Activated T-cell treated with anti-CD3 and anti-CD28 coated beads for 1 hour (primary cell): ENCODE results near the gene KIRREL3.

ENCODE experiments used
- DNase-seq: peaks from one replicate; pipeline ENCODE4 v3.0.0-alpha.2; 2020; ENCODE audit warnings: low read depth

Gene KIRREL3

GRCh38 chr11:126781942-126782341 is 218.6 kb downstream of the KIRREL3 start:
- no peak for DNase-seq

GRCh38 chr11:126776119-126776518 is 224.5 kb downstream of the KIRREL3 start:
- no peak for DNase-seq

GRCh38 chr11:126772267-126772666 is 228.3 kb downstream of the KIRREL3 start:
- no peak for DNase-seq

GRCh38 chr11:126768702-126769101 is 231.9 kb downstream of the KIRREL3 start:
- no peak for DNase-seq

- no peak for DNase-seq
Measured at GRCh38 chr11:126766440-126766839, 234.1 kb downstream of the KIRREL3 start.

GRCh38 chr11:126765196-126765595 is 235.4 kb downstream of the KIRREL3 start:
- DNase-seq = no peak

DNA sequence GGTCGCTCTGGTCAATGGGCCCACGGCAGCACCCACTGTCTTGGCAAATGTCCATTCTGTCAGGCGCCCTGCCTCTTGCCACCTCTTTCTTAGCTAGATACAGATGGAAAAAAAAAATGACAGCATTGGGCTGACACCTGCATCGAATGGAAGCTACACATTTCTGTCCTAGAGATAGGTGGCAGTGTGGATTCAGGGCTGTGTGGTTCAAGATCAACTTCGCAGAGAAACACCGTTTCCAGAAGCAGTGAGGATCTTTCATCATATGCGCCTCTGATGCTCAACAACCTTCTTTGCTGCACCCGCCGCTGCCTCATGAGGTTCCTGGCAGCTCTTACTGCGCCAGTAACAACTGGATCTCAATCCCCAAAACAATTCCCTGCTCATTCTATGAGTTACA is 236.3 kb downstream of the KIRREL3 start:
- DNase-seq = no peak

- DNase-seq = no peak
Measured at GRCh38 chr11:126756855-126757254, 243.7 kb downstream of the KIRREL3 start.

DNA sequence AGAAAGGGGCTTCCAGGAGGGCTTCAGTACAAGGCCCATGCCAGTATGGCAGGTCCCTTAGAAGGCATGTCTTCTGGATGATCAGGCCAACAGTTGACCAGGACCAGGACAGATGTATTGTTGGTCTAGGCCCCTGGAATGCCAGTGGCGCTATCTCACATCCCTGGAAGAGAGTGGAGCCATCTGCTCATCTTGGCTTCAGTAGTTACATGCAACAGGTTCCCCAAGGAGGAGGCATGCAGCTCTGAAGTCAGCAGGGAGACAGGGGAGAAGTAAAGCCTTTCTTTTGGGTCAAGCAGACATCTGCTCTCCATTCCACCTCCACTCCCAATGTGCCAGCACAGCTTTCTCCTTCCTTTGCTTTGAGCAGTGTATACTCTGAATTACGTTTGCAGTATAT is 244.1 kb downstream of the KIRREL3 start:
- no peak for DNase-seq

DNA sequence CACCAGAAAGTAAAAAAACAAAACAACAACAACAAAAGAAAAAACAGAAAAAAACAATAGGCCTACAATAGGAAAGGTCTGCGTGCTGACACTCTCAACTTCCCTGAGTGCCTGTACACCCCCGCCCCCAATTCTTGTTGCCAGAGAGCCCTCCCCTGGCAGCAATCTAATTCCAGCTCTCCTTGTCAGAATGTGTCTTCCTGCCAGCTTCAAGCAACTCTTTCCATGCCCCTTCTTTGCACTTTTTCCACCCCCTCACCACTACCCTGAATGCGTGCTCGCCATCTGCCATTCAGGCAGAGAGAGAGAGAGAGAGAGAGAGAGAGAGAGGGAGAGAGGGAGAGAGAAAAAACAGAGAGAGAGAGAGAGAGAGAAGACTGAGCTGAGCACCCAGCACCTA is 245.0 kb downstream of the KIRREL3 start:
- DNase-seq = no peak

DNA sequence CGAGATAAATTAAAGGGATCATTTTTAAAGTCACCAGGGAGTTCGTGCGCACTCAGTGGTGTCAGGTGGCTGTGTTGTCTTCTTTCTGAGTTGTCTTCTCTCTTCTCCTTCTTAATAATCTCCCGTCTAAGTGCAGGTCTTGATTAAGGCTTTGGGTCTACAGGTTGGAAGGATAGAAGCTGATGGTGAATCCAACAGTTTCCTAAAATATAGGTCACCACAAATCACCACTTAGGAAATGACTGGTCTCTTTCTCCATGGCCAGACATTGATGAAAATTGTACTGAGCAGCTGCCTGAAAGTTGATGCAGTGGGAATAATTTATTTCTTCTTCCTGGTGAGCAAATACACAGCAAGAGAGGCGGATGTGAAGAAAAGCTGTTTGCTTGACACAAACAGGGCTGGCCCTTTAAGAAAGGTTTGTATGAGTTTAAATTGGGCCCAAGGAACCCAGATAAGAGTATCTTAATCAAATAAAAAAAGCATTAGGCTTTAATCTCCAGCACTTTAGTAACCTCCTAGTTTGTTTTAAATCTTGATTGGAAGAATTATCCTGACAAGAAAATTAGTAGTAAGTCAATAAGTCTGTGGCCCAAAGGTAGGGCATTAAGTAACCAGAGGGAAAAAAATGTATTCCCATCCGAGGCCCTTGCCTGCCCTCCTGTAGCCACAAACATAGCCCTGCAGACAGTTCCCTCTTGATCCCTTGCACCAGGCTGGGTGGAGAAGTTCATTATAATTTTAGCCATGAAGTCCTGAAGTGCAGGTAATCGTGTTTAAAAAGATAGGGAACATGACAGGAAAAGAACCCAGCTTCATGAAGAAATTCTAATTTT is 245.8 kb downstream of the KIRREL3 start:
- DNase-seq = no peak

DNA sequence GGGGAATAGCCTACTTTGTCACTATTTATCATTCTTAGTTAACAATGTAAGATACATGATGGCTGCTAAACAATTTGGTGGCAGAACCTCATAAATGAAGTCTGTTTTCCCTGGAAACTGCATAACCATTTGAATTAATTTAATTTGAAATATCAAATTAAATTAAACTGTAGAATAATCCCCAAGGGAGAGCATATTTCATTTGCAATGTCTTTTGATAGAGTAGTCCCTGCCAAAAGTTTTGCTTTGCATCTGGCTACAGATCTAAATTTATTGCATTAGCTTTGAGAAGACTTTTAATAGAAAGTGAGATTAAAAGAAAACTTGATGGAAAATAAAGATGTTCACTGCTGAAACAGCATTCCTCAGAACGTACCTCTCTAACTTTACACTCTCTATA is 246.6 kb downstream of the KIRREL3 start:
- DNase-seq = no peak

GRCh38 chr11:126751242-126751641 is 249.3 kb downstream of the KIRREL3 start:
- DNase-seq = no peak

- no peak for DNase-seq
Measured at GRCh38 chr11:126748793-126749192, 251.8 kb downstream of the KIRREL3 start.

DNA sequence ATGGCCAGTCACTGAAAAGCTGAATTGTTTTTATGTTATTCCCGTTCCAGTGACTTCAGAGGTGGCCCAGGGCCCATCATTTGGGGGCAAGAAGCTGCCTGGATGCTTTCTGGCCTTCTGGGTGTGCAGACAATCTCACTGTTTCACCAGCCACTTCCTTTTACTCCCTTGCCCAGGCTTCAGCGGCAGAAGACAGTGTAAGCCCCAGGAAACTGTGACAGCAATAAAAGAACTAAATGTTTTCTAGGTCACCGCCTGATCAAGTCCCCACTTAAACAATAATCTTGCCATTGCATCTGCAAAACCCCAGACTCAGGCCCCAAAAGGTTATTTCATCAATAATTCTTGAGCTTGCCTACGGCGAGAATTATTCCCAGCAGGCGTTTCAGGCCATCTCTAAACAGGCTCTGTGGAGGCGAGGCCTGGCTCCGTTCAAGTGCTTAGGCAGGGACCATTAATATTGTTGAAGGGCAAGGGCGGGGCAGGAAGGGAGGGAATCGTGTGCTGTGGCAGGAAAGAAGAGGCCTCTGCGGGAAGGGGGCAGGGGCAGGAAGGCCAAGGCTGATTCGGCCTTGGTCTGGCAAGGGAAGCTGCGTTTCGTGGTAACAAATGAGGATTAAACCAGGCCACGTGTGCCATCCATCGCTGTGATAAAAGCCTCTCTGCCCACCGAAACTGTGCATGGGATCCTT is 252.3 kb downstream of the KIRREL3 start:
- DNase-seq = no peak

DNA sequence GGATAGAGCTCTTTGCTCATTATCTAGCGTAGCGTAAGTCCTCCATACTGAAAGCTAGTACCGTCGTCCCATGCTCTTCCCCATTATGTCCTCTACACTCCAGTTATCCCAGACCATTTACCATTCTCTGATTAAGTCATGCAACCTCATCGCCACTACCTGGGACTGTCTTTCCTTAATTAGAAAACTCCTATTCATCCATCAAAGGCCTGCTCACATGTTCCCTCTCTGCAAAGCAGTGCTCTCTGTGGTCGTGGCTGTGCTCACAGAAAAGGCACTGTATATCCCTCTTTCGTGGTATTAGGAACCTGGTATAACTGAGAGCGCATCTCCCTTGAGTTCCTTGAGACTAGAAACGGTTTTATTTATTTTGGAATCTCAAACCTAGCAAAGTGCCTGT is 253.3 kb downstream of the KIRREL3 start:
- DNase-seq = no peak

- no peak for DNase-seq
Measured at GRCh38 chr11:126746443-126746842, 254.1 kb downstream of the KIRREL3 start.

GRCh38 chr11:126744699-126745098 is 255.9 kb downstream of the KIRREL3 start:
- DNase-seq = no peak

GRCh38 chr11:126743628-126744027 is 256.9 kb downstream of the KIRREL3 start:
- DNase-seq = no peak

DNA sequence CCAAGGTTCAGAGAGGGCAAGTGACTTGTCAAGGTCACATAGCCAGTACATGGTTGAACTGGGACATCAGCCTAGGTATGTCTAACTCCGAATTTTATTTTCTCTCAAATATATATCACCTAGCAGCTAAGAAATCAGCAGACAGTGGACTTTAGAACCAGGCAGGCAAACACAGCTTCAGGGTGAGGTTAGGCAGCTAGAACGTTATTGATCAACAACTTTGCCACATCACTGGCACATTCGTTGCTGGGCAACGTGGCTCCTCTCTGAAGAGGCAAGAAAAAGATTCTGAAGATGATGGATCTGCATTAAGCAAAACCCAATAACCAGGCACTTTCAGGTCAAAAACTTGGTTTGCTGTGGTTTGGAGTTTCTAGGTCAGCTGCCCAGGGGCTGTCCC is 258.0 kb downstream of the KIRREL3 start:
- DNase-seq = no peak

DNA sequence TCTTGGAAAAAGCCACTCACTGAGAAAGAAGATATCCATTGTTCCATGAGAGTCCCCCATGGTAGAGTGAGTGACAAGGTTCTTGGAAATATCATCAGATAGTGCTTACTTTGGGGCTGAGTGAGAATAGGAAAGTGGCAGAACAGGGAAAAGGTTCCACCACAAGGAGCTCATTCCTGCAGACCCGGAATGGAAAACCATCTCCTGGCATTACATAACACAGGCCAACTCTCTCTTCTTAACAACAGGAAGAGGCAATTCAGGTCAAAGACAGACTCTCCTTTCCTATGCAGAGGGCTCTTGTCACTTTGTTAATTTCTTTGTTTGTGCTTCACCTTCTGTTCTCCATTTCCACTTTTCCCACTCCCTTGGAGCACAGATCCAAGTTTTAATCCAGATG is 259.7 kb downstream of the KIRREL3 start:
- DNase-seq = no peak

- no peak for DNase-seq
Measured at GRCh38 chr11:126739499-126740145, 260.9 kb downstream of the KIRREL3 start.
